GM21526 (cell line): ENCODE data around the gene SPHK2.
A peak's percentile ranks its signal among the peaks of the same experiment; 100 is the strongest.
"Not testable (repeated sequence)": the region's sequence is repeated elsewhere in the genome, so short reads cannot be mapped to it uniquely, and the experiment has no call there.

Experiments
- ATAC-seq: cut with Tn5 transposase; IDR thresholded peaks from one replicate; pipeline ENCODE4 v1.9.1; 2021; ENCODE audit warnings: moderate library complexity; ENCODE audit not compliant: unreplicated experiment, low FRiP score

SPHK2 gene

GRCh38 chr19:48619692-48620585 is 633 bp downstream of the SPHK2 start:
- ATAC-seq, result no peak

GRCh38 chr19:48623556-48624066 is 4.3 kb downstream of the SPHK2 start:
- ATAC-seq, result no peak

- ATAC-seq, result peak; percentile 51
These were observed 4.8 kb downstream of the SPHK2 start for GRCh38 chr19:48624067-48624594.

- ATAC-seq, result no peak
These were observed 5.8 kb downstream of the SPHK2 start for GRCh38 chr19:48624791-48625723.

DNA sequence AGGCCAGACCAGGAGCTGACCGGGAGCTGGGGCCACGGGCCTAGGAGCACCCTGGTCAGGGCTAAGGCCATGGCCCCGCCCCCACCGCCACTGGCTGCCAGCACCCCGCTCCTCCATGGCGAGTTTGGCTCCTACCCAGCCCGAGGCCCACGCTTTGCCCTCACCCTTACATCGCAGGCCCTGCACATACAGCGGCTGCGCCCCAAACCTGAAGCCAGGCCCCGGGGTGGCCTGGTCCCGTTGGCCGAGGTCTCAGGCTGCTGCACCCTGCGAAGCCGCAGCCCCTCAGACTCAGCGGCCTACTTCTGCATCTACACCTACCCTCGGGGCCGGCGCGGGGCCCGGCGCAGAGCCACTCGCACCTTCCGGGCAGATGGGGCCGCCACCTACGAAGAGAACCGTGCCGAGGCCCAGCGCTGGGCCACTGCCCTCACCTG is 6.6 kb downstream of the SPHK2 start:
- ATAC-seq, result no peak

GRCh38 chr19:48627201-48627864 is 8.0 kb downstream of the SPHK2 start:
- ATAC-seq, result no peak

GRCh38 chr19:48627865-48628314 is 8.6 kb downstream of the SPHK2 start:
- no peak for ATAC-seq

- ATAC-seq, result no peak
These were observed 9.4 kb downstream of the SPHK2 start for GRCh38 chr19:48628486-48629296.

DNA sequence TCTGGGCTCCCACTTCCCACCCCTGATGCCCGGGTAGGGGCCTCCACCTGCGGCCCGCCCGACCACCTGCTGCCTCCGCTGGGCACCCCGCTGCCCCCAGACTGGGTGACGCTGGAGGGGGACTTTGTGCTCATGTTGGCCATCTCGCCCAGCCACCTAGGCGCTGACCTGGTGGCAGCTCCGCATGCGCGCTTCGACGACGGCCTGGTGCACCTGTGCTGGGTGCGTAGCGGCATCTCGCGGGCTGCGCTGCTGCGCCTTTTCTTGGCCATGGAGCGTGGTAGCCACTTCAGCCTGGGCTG is 9.9 kb downstream of the SPHK2 start:
- ATAC-seq, result no peak

DNA sequence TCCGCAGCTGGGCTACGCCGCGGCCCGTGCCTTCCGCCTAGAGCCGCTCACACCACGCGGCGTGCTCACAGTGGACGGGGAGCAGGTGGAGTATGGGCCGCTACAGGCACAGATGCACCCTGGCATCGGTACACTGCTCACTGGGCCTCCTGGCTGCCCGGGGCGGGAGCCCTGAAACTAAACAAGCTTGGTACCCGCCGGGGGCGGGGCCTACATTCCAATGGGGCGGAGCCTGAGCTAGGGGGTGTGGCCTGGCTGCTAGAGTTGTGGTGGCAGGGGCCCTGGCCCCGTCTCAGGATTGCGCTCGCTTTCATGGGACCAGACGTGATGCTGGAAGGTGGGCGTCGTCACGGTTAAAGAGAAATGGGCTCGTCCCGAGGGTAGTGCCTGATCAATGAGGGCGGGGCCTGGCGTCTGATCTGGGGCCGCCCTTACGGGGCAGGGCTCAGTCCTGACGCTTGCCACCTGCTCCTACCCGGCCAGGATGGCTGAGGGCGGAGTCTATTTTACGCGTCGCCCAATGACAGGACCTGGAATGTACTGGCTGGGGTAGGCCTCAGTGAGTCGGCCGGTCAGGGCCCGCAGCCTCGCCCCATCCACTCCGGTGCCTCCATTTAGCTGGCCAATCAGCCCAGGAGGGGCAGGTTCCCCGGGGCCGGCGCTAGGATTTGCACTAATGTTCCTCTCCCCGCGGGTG is 10.4 kb downstream of the SPHK2 start:
- ATAC-seq, result no peak

DNA sequence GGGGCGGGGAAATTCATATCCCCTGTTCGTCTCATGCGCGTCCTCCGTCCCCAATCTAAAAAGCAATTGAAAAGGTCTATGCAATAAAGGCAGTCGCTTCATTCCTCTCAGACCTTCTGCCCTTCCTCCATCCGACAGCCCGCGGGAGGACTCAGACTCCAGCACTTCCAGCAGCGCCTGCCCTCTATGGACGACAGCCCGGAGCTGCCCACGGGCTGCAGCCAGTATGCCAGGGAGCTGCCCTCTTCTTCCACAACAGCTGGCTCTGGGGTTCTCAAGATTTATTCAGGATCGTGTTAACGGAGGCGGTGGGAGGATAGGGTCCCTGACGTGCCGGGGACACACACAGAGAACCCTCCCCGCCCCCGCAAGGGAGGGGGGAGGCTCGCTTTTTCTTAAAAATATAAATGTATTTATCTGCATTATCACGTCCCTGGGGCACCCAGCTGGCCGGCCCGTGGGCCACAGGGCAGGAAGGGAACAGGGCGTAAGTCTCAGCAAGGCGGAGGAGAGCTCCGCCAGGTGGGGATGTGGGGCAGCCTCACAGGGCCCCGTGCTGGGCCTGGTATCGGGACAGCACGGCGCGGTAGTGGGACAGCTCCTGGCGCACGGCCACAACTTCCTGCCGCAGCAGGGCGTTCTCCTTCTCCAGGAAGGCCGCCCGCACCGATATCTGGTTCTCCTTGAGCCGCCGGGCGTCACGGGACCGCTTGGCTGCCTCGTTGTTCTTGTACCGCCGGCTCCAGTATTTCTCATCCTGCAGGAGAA is 11.2 kb downstream of the SPHK2 start:
- no peak for ATAC-seq

DNA sequence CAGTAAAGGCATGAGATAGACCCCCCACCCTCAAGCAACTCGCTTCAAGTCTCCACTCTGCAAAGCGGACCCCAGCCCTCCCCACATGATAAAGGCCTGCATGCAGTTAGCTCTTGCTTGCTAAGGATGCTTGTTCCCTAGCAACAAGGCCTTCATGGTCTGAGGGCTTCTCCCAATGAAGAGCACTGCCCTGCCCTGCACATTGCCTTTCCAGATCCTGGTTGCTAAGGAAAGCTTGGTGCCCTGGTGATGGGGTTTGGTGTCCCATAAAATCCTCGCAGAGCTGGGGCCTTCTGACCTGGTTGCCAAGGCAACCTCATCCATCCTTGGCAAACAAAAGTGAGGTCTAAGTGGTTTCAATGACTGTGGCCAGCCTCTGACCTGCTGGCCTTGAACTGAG is 11.9 kb downstream of the SPHK2 start:
- no peak for ATAC-seq

GRCh38 chr19:48632286-48632685 is 13.0 kb downstream of the SPHK2 start:
- ATAC-seq, result not testable (repeated sequence)

GRCh38 chr19:48632692-48633147 is 13.4 kb downstream of the SPHK2 start:
- ATAC-seq, result no peak

DNA sequence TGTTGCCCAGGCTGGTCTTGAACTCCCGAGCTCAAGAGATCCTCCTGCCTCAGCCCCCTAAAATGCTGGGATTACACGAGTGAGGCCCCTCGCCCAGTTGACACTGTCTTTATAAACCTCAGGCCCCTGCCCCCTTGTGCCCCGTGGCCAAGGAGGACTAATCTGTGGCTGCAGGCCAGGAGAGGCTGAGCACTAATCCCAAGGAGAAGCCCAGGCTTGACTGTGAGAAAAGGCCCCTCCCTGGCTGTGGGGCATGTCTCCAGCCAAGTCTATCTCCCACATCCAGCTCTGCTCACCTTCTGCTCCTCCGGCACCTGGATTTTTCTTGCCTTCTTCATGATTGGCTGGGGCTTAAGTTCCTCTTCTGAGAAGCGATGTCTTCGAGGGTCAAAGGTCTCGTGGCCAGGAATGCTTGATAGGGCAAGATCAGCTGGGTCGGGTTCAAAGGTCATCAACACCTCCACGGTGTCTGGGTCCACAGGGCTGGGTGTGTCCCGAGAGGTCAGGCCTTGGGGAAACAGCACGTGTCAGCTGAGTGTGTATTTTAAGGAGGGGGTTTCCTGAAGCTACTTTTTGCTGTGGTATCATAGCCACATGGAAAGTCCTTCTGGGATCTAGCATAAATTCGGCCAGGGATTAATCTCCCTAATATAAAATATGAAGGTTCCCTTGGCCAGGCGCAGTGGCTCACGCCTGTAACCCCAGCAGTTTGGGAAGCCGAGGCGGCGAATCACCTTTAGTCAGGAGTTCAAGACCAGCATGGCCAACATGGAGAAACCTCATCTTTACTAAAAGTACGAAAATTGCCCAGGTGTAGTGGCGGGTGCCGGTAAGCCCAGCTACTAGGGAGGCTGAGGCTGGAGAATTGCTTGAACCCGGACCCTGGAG is 14.1 kb downstream of the SPHK2 start:
- ATAC-seq, result no peak

DNA sequence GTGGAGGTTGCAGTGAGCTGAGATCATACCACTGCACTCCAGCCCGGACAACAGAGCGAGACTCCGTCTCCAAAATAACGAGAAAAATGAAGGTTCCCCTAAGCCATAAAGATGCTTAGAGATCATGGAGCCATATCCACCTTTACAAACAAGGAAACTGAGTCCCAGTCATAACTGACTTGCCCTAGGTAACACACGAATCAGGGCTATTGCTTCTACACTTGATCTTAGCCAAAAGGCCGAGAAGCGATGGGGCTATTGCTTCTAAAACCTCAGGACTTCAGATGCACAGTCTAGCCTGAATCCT is 14.7 kb downstream of the SPHK2 start:
- ATAC-seq, result no peak
